Effector memory CD8-positive, alpha-beta T cell (primary cell): ENCODE results near the gene MZB1.

Experiments
- ATAC-seq: fragments of 150-1000 bp; cut with Tn5 transposase; replicated peaks from 2 replicates; pipeline ENCODE4 v1.10.0; 2021; ENCODE audit warnings: mild to moderate bottlenecking, moderate library complexity
- DNase-seq, 3 experiments: peaks; one replicate each; pipeline ENCODE4 v3.0.0; 2021
- H3K27ac Mint-ChIP-seq, 2 donors: one replicate each; pipeline ENCODE4 v1.8.0; 2022; ENCODE audit warnings: mild to moderate bottlenecking in 2 of 2, mixed read lengths in 2 of 2, moderate library complexity in 2 of 2
- H3K27me3 Mint-ChIP-seq, 2 donors: one replicate each; pipeline ENCODE4 v1.8.0; 2022; ENCODE audit warnings: mixed read lengths in 2 of 2
- H3K36me3 Mint-ChIP-seq: one replicate; pipeline ENCODE4 v1.8.0; 2022; ENCODE audit warnings: mild to moderate bottlenecking, moderate library complexity, mixed read lengths; ENCODE audit not compliant: insufficient read depth
- H3K4me1 Mint-ChIP-seq, 2 donors: one replicate each; pipeline ENCODE4 v1.8.0; 2022; ENCODE audit warnings: low read depth in 2 of 2, mixed read lengths in 2 of 2
- H3K4me3 Mint-ChIP-seq, 2 donors: one replicate each; pipeline ENCODE4 v1.8.0; 2022; ENCODE audit warnings: mild to moderate bottlenecking in 2 of 2, mixed read lengths in 2 of 2, moderate library complexity in 2 of 2
- H3K9me3 Mint-ChIP-seq, 2 donors: one replicate each; pipeline ENCODE4 v1.8.0; 2022; ENCODE audit warnings: mixed read lengths in 2 of 2

Gene MZB1

DNA sequence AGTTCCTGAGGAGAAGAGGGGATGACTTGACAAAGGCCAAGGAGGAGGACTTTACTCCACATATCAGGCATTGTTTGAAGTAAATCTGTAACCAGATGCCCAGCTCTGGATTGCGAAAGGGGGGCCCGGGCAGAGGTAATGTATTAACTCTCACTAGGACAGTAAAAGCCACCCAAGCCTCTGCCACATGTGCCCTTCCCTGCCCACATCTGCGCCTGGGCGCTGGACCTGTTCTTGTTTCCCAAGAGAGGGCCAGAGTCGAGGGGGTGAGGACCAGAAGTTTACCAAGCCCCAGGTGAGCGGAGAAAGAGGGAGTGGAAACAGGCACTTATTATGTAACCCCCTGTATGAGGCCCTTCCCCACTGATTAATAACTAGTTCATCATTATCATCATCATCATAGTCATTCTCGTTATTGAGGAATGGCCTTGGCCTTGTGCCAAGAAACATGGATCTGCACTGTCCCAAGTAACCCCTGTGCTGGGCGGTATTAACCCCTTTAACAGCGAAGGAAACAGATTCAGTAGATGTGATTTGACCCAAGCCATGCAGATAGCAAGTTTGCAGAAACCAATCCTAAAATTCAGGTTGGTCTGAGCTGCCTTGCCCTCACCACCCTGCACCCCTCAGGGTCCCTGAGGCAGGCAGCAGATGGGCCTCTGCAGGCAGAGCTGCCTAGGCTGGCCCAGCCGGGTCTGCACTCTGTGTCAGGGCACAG lies 6.3 kb downstream of the MZB1 start, which contains the start of gene SLC23A1:
TSS of gene SLC23A1 (minus strand) at position 23 of the 718 bp plus-strand sequence. CDS start 44 bp downstream, outside the sequence.
- Mint-ChIP-seq H3K4me1 (peaks cover 15 to 34% of the 10 kb centered on the region in 2 donors), H3K4me3 (peak within 1 kb of the TSS in 1 of 2 donors; percentile 90), H3K27me3 (no peaks in the 10 kb centered on the region), H3K9me3 (no peaks in the 10 kb centered on the region), H3K27ac (peak within 1 kb of the TSS; percentile 93 to 98), H3K36me3 (peaks cover 7% of the 10 kb centered on the region)
- no peak for ATAC-seq
- DNase-seq, result no peak

GRCh38 chr5:139382807-139383206 lies 6.9 kb downstream of the MZB1 start:
- Mint-ChIP-seq H3K27ac (no peak overlapping the region), H3K9me3 (no peaks in the 10 kb centered on the region), H3K36me3 (peaks cover 13% of the 10 kb centered on the region), H3K4me3 (no peak overlapping the region), H3K27me3 (no peaks in the 10 kb centered on the region), H3K4me1 (peaks cover 15 to 29% of the 10 kb centered on the region in 2 donors)
- ATAC-seq (no peak), DNase-seq (no peak)

DNA sequence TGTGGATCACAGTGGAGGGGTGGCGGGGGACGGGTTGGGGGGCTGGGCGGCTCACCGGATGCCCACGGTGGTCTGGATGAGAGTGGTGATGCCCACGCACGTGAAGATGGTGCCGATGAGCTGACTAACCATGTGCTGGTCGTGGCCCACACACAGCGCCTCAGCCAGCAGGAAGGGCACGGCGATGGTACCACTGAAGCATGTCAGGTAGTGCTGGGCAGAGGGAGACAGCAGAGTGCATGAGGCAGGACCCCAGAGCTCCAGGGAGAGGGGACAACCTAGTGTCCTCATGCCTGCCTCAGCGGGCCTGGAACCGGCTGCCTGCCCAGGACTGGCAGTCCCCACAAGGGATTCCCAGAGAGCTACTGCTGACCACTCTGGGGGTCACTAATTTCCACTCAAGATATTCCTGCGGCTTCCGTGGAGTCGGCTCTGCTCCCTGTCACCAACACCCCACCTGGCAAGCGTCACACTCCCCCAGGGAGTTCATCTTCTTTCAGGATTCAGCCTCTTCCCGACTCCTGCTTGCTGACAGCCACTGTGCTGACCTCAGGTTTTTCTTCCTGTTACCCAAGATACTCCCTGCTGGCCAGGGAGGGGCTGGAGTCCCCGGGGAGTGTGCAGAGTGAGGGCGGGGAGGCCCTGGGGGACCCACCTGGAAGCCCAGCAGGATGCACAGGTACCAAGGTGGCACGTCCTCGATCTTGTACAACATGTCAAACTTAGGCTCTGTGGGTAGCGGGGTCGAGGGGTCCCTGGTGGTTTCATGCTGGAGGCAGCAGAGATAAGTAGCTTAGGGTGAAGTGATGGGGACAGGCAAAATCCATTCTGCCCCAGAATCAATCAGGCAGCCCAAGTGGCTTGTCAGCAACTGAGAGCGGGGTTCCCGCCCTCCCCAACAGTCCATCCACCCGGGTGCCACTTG lies 7.6 kb downstream of the MZB1 start:
- H3K27me3 Mint-ChIP-seq, result no peaks in the 10 kb centered on the region
- ATAC-seq (no peak), DNase-seq (no peak)
- no peaks in the 10 kb centered on the region for H3K9me3 Mint-ChIP-seq
- H3K4me1 Mint-ChIP-seq, result peaks cover 15 to 31% of the 10 kb centered on the region in 2 donors
- H3K36me3 Mint-ChIP-seq, result peaks cover 14% of the 10 kb centered on the region
- no peak overlapping the region for H3K27ac Mint-ChIP-seq
- H3K4me3 Mint-ChIP-seq, result no peak overlapping the region

GRCh38 chr5:139379626-139380449 lies 9.9 kb downstream of the MZB1 start:
- H3K36me3 Mint-ChIP-seq, result peaks cover 7% of the 10 kb centered on the region
- H3K4me1 Mint-ChIP-seq, result peaks cover 7 to 20% of the 10 kb centered on the region in 2 donors
- no peaks in the 10 kb centered on the region for H3K27me3 Mint-ChIP-seq
- DNase-seq (no peak), ATAC-seq (no peak)
- H3K9me3 Mint-ChIP-seq, result no peaks in the 10 kb centered on the region
- H3K27ac Mint-ChIP-seq, result peak overlapping the region in 1 of 2 donors; percentile 88
- no peak overlapping the region for H3K4me3 Mint-ChIP-seq

DNA sequence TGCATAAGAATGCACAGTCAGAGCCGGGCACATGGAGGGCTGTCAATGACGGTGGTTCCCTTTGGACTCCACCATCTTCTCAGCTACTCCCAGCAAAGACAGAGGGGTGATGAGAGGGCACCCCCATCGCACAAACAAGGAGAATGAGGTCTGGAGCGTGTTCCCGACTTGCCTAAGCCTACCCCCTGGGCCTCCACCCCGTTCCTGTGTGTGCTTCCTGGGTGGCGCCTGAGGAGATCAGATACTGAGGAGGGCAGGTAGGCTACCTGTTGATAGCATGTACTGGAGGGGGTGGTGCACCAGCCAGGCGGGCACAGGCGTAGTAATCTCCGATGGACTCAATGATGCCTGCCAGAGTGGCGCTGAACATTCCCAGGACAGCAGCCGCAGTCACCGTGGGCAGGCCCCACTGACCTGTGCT lies 10.8 kb downstream of the MZB1 start:
- H3K9me3 Mint-ChIP-seq, result no peaks in the 10 kb centered on the region
- H3K36me3 Mint-ChIP-seq, result peaks cover 7% of the 10 kb centered on the region
- H3K4me3 Mint-ChIP-seq, result no peak overlapping the region
- H3K27ac Mint-ChIP-seq, result peak overlapping the region in 1 of 2 donors; percentile 83
- ATAC-seq, result no peak
- no peak for DNase-seq
- no peaks in the 10 kb centered on the region for H3K27me3 Mint-ChIP-seq
- H3K4me1 Mint-ChIP-seq, result peaks cover 0 to 14% of the 10 kb centered on the region in 2 donors

GRCh38 chr5:139378101-139378825 lies 11.4 kb downstream of the MZB1 start:
- Mint-ChIP-seq H3K27me3 (no peaks in the 10 kb centered on the region), H3K9me3 (no peaks in the 10 kb centered on the region), H3K36me3 (peaks cover 11% of the 10 kb centered on the region), H3K27ac (peak overlapping the region in 1 of 2 donors; percentile 83), H3K4me3 (no peak overlapping the region), H3K4me1 (peaks cover 0 to 9% of the 10 kb centered on the region in 2 donors)
- DNase-seq, result no peak
- ATAC-seq, result no peak

GRCh38 chr5:139377226-139377625 lies 12.5 kb downstream of the MZB1 start:
- peaks cover 14% of the 10 kb centered on the region for H3K36me3 Mint-ChIP-seq
- H3K27ac Mint-ChIP-seq, result no peak overlapping the region
- peaks cover 0 to 8% of the 10 kb centered on the region in 2 donors for H3K4me1 Mint-ChIP-seq
- H3K4me3 Mint-ChIP-seq, result no peak overlapping the region
- DNase-seq, result no peak
- H3K9me3 Mint-ChIP-seq, result no peaks in the 10 kb centered on the region
- H3K27me3 Mint-ChIP-seq, result no peaks in the 10 kb centered on the region
- ATAC-seq, result no peak

- ATAC-seq (no peak), DNase-seq (no peak)
- no peak overlapping the region for H3K27ac Mint-ChIP-seq
- no peaks in the 10 kb centered on the region for H3K9me3 Mint-ChIP-seq
- peaks cover 19% of the 10 kb centered on the region for H3K36me3 Mint-ChIP-seq
- peaks cover 0 to 8% of the 10 kb centered on the region in 2 donors for H3K4me1 Mint-ChIP-seq
- H3K27me3 Mint-ChIP-seq, result no peaks in the 10 kb centered on the region
- H3K4me3 Mint-ChIP-seq, result no peak overlapping the region
These were observed 13.3 kb downstream of the MZB1 start for GRCh38 chr5:139376364-139376763.

GRCh38 chr5:139374909-139375308 lies 14.8 kb downstream of the MZB1 start:
- no peaks in the 10 kb centered on the region for H3K27me3 Mint-ChIP-seq
- H3K4me1 Mint-ChIP-seq, result peaks cover 0 to 8% of the 10 kb centered on the region in 2 donors
- H3K9me3 Mint-ChIP-seq, result no peaks in the 10 kb centered on the region
- no peak for ATAC-seq
- H3K27ac Mint-ChIP-seq, result no peak overlapping the region
- DNase-seq, result no peak
- no peak overlapping the region for H3K4me3 Mint-ChIP-seq
- peaks cover 28% of the 10 kb centered on the region for H3K36me3 Mint-ChIP-seq

DNA sequence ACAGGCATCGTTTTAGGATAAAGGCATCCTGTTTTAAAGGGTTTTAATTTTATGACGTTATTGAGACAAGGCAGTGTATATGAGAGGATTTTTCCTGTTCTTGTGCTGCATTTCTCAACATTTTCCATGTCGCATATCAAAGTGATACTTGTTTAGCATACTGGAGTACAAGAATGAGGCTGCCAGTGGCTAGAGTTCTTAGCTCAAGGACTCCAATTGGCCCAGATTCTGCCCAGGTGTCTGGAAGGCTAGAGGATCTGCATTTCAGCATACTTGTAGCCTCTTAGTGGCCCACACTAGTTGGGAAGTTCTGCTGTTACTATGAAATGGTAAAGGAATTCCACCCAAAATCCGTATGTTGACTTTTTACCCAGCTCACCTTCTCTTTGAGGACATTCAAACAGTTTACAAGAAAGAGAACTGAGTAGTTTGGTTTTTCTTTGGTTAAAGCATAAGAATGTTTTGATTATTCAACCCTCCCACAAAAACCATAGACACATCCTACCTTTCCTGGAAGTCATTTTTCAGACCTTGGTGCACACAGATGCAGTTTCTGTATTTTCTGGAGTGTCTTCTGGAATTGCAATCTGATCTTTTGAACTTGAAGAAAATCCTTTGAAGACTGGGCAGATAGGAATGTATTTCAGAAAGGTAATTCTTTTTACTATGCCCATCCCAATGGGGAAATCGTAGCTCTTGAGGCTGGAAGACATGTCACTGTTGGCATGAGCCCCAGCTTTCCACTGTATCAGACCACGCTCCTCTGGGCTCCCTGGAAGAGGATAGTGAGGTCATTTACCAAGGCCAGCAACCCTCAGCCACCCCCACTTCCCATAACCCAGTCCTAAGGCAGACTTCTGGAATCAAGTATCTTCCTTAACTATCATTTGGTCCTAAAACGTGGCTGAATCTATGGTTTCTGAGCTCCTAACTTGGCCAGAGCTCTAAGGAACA lies 18.0 kb downstream of the MZB1 start:
- Mint-ChIP-seq H3K4me3 (no peak overlapping the region), H3K9me3 (no peaks in the 10 kb centered on the region), H3K4me1 (no peaks in the 10 kb centered on the region), H3K27ac (peak overlapping the region in 1 of 2 donors; percentile 20), H3K36me3 (peaks cover 44% of the 10 kb centered on the region), H3K27me3 (no peaks in the 10 kb centered on the region)
- no peak for ATAC-seq
- DNase-seq, result no peak

- H3K27me3 Mint-ChIP-seq, result no peaks in the 10 kb centered on the region
- H3K4me3 Mint-ChIP-seq, result no peak overlapping the region
- H3K27ac Mint-ChIP-seq, result no peak overlapping the region
- DNase-seq (no peak), ATAC-seq (no peak)
- peaks cover 66% of the 10 kb centered on the region for H3K36me3 Mint-ChIP-seq
- H3K4me1 Mint-ChIP-seq, result no peaks in the 10 kb centered on the region
- H3K9me3 Mint-ChIP-seq, result no peaks in the 10 kb centered on the region
These were observed 20.5 kb downstream of the MZB1 start for GRCh38 chr5:139369181-139369580.

GRCh38 chr5:139368613-139369012 lies 21.1 kb downstream of the MZB1 start:
- no peak for DNase-seq
- Mint-ChIP-seq H3K36me3 (peaks cover 71% of the 10 kb centered on the region), H3K9me3 (no peaks in the 10 kb centered on the region), H3K27ac (no peak overlapping the region), H3K4me1 (no peaks in the 10 kb centered on the region), H3K4me3 (no peak overlapping the region), H3K27me3 (no peaks in the 10 kb centered on the region)
- no peak for ATAC-seq
